ENCODE results near the gene PDGFRB.

DNA sequence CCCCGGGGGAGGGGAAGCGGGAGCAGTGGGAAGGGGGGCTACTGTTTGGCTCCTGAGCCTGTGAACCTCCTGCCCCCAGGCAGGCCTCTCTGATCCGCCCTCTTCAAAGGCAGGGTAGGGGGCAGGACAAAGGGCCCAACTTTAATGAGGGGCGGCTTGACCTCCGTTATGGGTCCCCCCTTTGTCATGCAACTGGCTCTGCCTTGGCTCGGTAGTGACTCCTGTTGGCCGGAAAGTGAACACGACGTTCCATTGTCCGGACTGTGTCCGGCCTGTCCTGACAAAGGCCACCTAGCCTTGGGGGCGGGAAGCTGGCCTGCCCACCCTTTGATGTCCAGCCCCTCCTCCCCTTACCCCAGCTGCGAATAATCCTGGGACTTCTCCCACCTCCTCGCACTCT is 12.3 kb upstream of the PDGFRB start:
- TF ChIP-seq, protein P1, sequence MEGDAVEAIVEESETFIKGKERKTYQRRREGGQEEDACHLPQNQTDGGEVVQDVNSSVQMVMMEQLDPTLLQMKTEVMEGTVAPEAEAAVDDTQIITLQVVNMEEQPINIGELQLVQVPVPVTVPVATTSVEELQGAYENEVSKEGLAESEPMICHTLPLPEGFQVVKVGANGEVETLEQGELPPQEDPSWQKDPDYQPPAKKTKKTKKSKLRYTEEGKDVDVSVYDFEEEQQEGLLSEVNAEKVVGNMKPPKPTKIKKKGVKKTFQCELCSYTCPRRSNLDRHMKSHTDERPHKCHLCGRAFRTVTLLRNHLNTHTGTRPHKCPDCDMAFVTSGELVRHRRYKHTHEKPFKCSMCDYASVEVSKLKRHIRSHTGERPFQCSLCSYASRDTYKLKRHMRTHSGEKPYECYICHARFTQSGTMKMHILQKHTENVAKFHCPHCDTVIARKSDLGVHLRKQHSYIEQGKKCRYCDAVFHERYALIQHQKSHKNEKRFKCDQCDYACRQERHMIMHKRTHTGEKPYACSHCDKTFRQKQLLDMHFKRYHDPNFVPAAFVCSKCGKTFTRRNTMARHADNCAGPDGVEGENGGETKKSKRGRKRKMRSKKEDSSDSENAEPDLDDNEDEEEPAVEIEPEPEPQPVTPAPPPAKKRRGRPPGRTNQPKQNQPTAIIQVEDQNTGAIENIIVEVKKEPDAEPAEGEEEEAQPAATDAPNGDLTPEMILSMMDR (IDR thresholded peaks at IDR 0.05), result no peak
- TF ChIP-seq POLR2A (IDR thresholded peaks at IDR 0.05), result no peak

Measured in body of pancreas (tissue), 4 donors.